CD1c-positive myeloid dendritic cell (primary cell): ENCODE measurements around the gene HMCES.
"Not testable (repeated sequence)": the region's sequence is repeated elsewhere in the genome, so short reads cannot be mapped to it uniquely, and the experiment has no call there.

Experiments
- DNase-seq: peaks from one replicate; pipeline ENCODE4 v3.0.0-alpha.2; 2016; ENCODE audit errors: extremely low spot score

Gene HMCES

DNA sequence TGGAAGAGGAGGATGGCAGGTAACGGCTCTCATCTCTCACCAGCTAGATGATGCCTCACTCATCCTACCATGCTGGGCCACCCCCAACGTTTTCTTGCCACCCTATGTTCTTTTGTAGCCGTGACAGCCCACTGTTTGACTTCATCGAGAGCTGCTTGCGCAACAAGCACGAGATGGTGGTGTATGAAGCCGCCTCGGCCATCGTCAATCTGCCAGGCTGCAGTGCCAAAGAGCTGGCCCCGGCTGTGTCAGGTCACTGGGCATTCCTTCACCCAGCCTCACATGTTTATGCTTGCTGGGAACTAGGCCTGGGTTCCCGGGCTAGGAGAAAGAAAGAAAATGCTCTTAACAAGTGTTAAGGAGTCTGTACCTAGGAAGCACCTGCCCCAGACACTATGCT is 21.1 kb upstream of the HMCES start:
- DNase-seq, result no peak

DNA sequence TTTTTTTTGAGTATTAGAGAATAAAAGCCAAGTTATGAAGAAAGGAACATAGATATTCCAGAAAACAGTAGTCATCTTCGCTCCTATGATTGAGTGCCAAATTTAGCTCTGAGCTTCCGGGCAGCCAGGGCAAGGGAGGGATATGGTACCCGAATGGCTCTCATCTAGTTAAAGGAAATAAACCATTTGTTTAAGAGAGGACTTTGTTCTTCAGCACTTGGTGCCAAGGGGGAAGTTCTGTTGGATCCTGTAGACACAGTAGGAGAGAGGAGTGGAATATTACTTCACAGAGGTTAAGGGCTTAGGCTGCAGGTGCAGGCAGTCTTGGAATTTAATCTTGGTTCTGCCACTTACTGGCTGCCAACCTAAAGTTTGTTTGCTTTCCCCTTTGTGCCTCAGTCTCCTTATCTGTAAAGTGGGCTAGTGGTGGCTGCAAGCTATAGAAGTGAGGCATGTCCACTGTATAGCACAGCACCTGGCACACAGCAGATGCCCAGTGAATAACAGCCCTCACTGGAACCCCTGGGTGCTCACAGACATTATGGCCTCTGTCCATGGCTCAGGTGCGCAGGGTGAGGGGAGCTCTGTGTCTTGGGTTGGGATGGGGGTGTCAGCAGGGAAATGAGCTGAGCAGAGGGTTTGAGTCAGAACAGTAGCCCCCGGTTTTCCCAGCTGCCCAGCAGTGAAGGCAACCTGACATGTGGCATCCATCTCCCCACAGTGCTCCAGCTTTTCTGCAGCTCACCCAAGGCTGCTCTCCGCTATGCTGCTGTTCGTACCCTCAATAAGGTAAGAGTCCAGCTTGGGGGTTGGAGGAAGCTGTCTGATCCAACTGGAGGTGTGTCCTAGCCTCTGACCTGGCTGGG is 18.8 kb upstream of the HMCES start:
- DNase-seq, result no peak

GRCh38 chr3:129260606-129261005 is 18.1 kb upstream of the HMCES start:
- DNase-seq, result no peak

DNA sequence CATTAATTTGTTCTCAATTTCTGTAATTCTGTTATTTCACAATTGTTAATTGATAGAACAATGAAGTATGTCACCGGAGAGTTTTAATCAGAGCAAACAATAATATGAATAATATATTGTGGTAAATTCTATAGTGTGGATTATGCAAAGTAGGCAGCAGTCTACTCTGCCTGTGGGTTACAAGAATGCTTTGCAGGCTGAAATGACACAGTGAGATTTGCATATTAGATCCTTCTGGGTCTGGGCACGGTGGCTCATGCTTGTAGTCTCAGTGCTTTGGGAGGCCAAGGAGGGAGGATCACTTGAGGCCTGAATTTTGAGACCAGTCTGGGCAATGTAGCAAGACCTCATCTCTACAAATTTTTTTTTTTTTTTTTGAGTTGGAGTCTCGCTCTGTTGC is 16.8 kb upstream of the HMCES start:
- no peak for DNase-seq

- no peak for DNase-seq
Measured at GRCh38 chr3:129263161-129263910, 15.3 kb upstream of the HMCES start.

- DNase-seq, result not testable (repeated sequence)
Measured at GRCh38 chr3:129264994-129265393, 13.7 kb upstream of the HMCES start.

- no peak for DNase-seq
Measured at GRCh38 chr3:129266651-129267050, 12.0 kb upstream of the HMCES start.

GRCh38 chr3:129268396-129268795 is 10.3 kb upstream of the HMCES start:
- no peak for DNase-seq

DNA sequence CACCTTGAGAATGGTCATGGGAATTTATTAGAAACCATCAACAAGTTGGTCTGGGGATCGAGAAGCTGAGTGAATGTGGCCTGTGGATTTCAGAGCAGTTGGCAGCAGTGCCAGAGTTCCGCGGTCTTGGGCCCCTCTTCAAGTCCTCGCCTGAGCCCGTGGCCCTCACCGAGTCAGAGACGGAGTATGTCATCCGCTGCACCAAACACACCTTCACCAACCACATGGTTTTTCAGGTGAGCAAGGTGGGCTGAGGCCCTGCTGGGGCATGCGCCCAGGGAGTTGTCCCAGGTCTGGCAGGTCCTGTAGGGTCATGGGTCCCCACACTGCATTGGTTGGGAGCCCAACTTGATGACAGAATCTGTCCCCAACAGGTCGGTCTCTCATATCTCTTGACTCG is 7.0 kb upstream of the HMCES start:
- no peak for DNase-seq

- DNase-seq, result no peak
Measured at GRCh38 chr3:129276385-129276784, 2.3 kb upstream of the HMCES start.

GRCh38 chr3:129277829-129278271 is 820 bp upstream of the HMCES start:
- DNase-seq, result no peak

GRCh38 chr3:129278966-129279906 is 566 bp downstream of the HMCES start:
- peak; percentile 65 for DNase-seq

- no peak for DNase-seq
Measured at GRCh38 chr3:129280183-129280582, 1.5 kb downstream of the HMCES start.

GRCh38 chr3:129281726-129282125 is 3.1 kb downstream of the HMCES start:
- DNase-seq, result no peak

- peak; percentile 34 for DNase-seq
Measured at GRCh38 chr3:129282727-129283327, 4.2 kb downstream of the HMCES start.

GRCh38 chr3:129286081-129286480 is 7.4 kb downstream of the HMCES start:
- DNase-seq, result no peak

DNA sequence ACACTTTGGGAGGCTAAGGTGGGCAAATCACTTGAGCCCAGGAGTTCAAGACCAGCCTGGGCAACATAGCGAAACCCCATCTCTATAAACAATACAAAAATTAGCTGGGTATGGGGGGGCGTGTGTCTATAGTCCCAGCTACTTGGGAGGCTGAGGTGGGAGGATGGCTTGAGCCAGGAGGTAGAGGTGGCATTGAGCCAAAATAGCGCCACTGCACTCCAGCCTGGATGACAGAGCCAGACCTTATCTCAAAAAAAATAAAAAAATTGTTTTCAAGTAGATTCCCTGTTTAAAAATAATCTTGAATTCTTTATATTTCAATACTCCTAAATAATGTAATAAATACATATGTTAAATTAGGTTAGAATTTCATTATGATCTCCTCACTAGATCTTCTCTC is 9.8 kb downstream of the HMCES start:
- DNase-seq, result no peak

GRCh38 chr3:129289201-129289921 is 10.7 kb downstream of the HMCES start:
- DNase-seq, result no peak

GRCh38 chr3:129291236-129291886 is 12.7 kb downstream of the HMCES start:
- DNase-seq, result no peak

GRCh38 chr3:129295286-129295685 is 16.6 kb downstream of the HMCES start:
- DNase-seq, result no peak
